SU-DHL-6 (cell line): ENCODE measurements around the gene MAGEB1.

Experiments
- H2AFZ ChIP-seq: fragments of 200-600 bp; sonication (generic); 2 replicates; pipeline ENCODE4 v1.6.1; 2014; ENCODE audit warnings: low read depth, mild to moderate bottlenecking, moderate library complexity, mixed read lengths, antibody characterized with exemption, low read length; ENCODE audit not compliant: severe bottlenecking
- H3F3A ChIP-seq: fragments of 200-600 bp; shearing (Covaris generic); 2 replicates; pipeline ENCODE4 v1.6.0; 2016; ENCODE audit warnings: antibody characterized with exemption, mild to moderate bottlenecking; ENCODE audit not compliant: insufficient read depth
- H3K27ac ChIP-seq: fragments of 200-600 bp; sonication (generic); 2 replicates; pipeline ENCODE4 v1.5.1; 2016; ENCODE audit warnings: low read depth, mild to moderate bottlenecking, low read length, moderate library complexity, mixed read lengths
- H3K27me3 ChIP-seq: fragments of 200-600 bp; sonication (generic), shearing (Covaris generic); 2 replicates; pipeline ENCODE4 v1.6.0; 2014; ENCODE audit warnings: mild to moderate bottlenecking, low read length
- H3K36me3 ChIP-seq: fragments of 200-600 bp; sonication (generic); 2 replicates; pipeline ENCODE4 v1.6.1; 2014; ENCODE audit warnings: mild to moderate bottlenecking, low read length, mixed read lengths
- H3K4me2 ChIP-seq: fragments of 300-600, 200-600 bp; shearing (Covaris generic), sonication (generic); 2 replicates; pipeline ENCODE4 v1.6.0; 2014; ENCODE audit warnings: low read length, low read depth, mild to moderate bottlenecking; ENCODE audit not compliant: poor library complexity, severe bottlenecking
- H3K4me3 ChIP-seq: fragments of 200-600 bp; sonication (generic); 2 replicates; pipeline ENCODE4 v1.5.1; 2014; ENCODE audit warnings: antibody characterized with exemption, low read length, mild to moderate bottlenecking, mixed read lengths; ENCODE audit not compliant: insufficient read depth, poor library complexity, severe bottlenecking
- H3K79me2 ChIP-seq: fragments of 200-600 bp; sonication (generic); 2 replicates; pipeline ENCODE4 v1.6.1; 2014; ENCODE audit warnings: mild to moderate bottlenecking, low read length, moderate library complexity; ENCODE audit not compliant: insufficient read depth
- H3K9ac ChIP-seq: fragments of 200-600 bp; sonication (generic); 2 replicates; pipeline ENCODE4 v1.7.0; 2014; ENCODE audit warnings: mild to moderate bottlenecking, low read length
- H3K9me2 ChIP-seq: fragments of 200-600 bp; sonication (generic); replicated peaks from 2 replicates; pipeline ENCODE4 v1.6.1; 2014; ENCODE audit warnings: low read length; ENCODE audit not compliant: insufficient read depth
- H3K9me3 ChIP-seq: fragments of 200-600 bp; sonication (generic); 2 replicates; pipeline ENCODE4 v1.6.1; 2014; ENCODE audit warnings: low read length, mixed read lengths; ENCODE audit not compliant: insufficient read depth
- H4K20me1 ChIP-seq: fragments of 200-600 bp; sonication (generic); 2 replicates; pipeline ENCODE4 v1.6.1; 2014; ENCODE audit warnings: low read depth, mild to moderate bottlenecking, antibody characterized with exemption, low read length, moderate library complexity, mixed read lengths
- CTCF ChIP-seq: fragments of 200-600 bp; sonication (generic); IDR thresholded peaks from one replicate; pipeline ENCODE4 v1.5.1; 2017; ENCODE audit warnings: antibody characterized with exemption, mild to moderate bottlenecking, low read length, moderate library complexity; ENCODE audit not compliant: insufficient read depth, poor library complexity, severe bottlenecking
- EZH2phosphoT487 ChIP-seq: fragments of 200-600 bp; sonication (generic), shearing (Covaris generic); conservative IDR thresholded peaks from 2 replicates; pipeline ENCODE4 v1.6.1; 2018; ENCODE audit warnings: mild to moderate bottlenecking, antibody characterized with exemption, low read length, moderate library complexity, mixed read lengths

MAGEB1 gene

GRCh38 chrX:30246769-30247489, at the start of gene MAGEB1:
Gene MAGEB1, plus strand, starts transcription at chrX:30247146. Its CDS starts 3,348 bp downstream, at chrX:30250494.
- Histone ChIP-seq H3K9ac (no peak within 1 kb of the TSS), H3K79me2 (no peaks in the 10 kb centered on the region), H3K9me2 (no peaks in the 10 kb centered on the region), H3K4me3 (no peak within 1 kb of the TSS), H3F3A (no peaks in the 10 kb centered on the region), H3K4me2 (no peak within 1 kb of the TSS), H4K20me1 (no peaks in the 10 kb centered on the region), H3K36me3 (no peaks in the 10 kb centered on the region), H3K27ac (no peak within 1 kb of the TSS), H2AFZ (no peak within 1 kb of the TSS), H3K27me3 (no peaks in the 10 kb centered on the region), H3K9me3 (no peaks in the 10 kb centered on the region)
- TF ChIP-seq CTCF (no peak), EZH2phosphoT487 (no peak)

- H3K4me2 ChIP-seq: no peak overlapping the region
- H2AFZ ChIP-seq: no peak overlapping the region
- H3F3A ChIP-seq: no peaks in the 10 kb centered on the region
- no peak overlapping the region for H3K4me3 ChIP-seq
- no peaks in the 10 kb centered on the region for H3K79me2 ChIP-seq
- no peaks in the 10 kb centered on the region for H3K27me3 ChIP-seq
- no peaks in the 10 kb centered on the region for H3K9me3 ChIP-seq
- TF ChIP-seq EZH2phosphoT487 (no peak), CTCF (no peak)
- H3K36me3 ChIP-seq: no peaks in the 10 kb centered on the region
- H3K27ac ChIP-seq: no peak overlapping the region
- no peaks in the 10 kb centered on the region for H3K9me2 ChIP-seq
- H3K9ac ChIP-seq: no peak overlapping the region
- no peaks in the 10 kb centered on the region for H4K20me1 ChIP-seq
Measured at GRCh38 chrX:30212172-30212571, 34.8 kb upstream of the MAGEB1 start.

GRCh38 chrX:30215357-30215843, 31.5 kb upstream of the MAGEB1 start, which contains the start of gene MAGEB2:
Gene MAGEB2, plus strand, starts transcription at chrX:30215563. Its CDS starts 3,018 bp downstream, at chrX:30218581.
- no peak within 1 kb of the TSS for H2AFZ ChIP-seq
- TF ChIP-seq EZH2phosphoT487: no peak
- TF ChIP-seq CTCF: no peak
- H4K20me1 ChIP-seq: no peaks in the 10 kb centered on the region
- H3K27ac ChIP-seq: no peak within 1 kb of the TSS
- no peaks in the 10 kb centered on the region for H3K36me3 ChIP-seq
- H3K4me3 ChIP-seq: no peak within 1 kb of the TSS
- H3K9ac ChIP-seq: no peak within 1 kb of the TSS
- H3K27me3 ChIP-seq: no peaks in the 10 kb centered on the region
- H3K9me3 ChIP-seq: no peaks in the 10 kb centered on the region
- H3F3A ChIP-seq: no peaks in the 10 kb centered on the region
- no peaks in the 10 kb centered on the region for H3K9me2 ChIP-seq
- H3K79me2 ChIP-seq: no peaks in the 10 kb centered on the region
- H3K4me2 ChIP-seq: no peak within 1 kb of the TSS
